ENCODE measurements around the gene MYMK. TPM values are rescaled to one million over a fixed set of nuclear protein-coding genes. Genes with fewer than 3 reads are reported as not detected.
"Not testable (repeated sequence)": the region's sequence is repeated elsewhere in the genome, so short reads cannot be mapped to it uniquely, and the experiment has no call there.

MYMK gene
- total and polyA plus RNA-seq, 7 experiments from 2014 or later = not detected

GRCh38 chr9:133563814-133564213, 39.1 kb upstream of the MYMK start:
- CTCF ChIA-PET; intact Hi-C loops (cut with micrococcal nuclease); H3K9me3 ChIP-seq (ENCODE audit: control insufficient read depth in 2 of 3, low read length in 3 of 3); H3K9me3 Mint-ChIP-seq; H3K27me3 ChIP-seq (ENCODE audit: control insufficient read depth in 2 of 2, insufficient read depth in 2 of 2, low read length in 2 of 2); H3K36me3 Mint-ChIP-seq; H3K36me3 ChIP-seq (ENCODE audit: control insufficient read depth in 2 of 3, insufficient read depth in 3 of 3, low read length in 3 of 3); H3K4me1 ChIP-seq (ENCODE audit: control insufficient read depth in 2 of 2, insufficient read depth in 2 of 2, low read length in 2 of 2); H3K27me3 Mint-ChIP-seq; DNase-seq; H3K4me3 ChIP-seq (ENCODE audit: low read length); POLR2A ChIA-PET; H3K27ac ChIP-seq (ENCODE audit: low read depth, low read length); ATAC-seq: not testable (repeated sequence)
- H3K27ac Mint-ChIP-seq = peak overlapping the region in 5 of 9 donors; percentile 32 to 85 (median 42)
- H3K4me1 Mint-ChIP-seq = peaks cover 0 to 12% (median 5%) of the 10 kb centered on the region in 7 donors
- peak overlapping the region in 1 of 10 donors; percentile 36 for H3K4me3 Mint-ChIP-seq

GRCh38 chr9:133563291-133563796, 38.6 kb upstream of the MYMK start:
- Mint-ChIP-seq H3K36me3 (peaks cover 0 to 4% (median 0%) of the 10 kb centered on the region in 5 donors), H3K4me3 (peak overlapping the region in 1 of 10 donors; percentile 36), H3K27ac (peak overlapping the region in 6 of 9 donors; percentile 32 to 85 (median 40)), H3K27me3 (peaks cover 0 to 7% (median 0%) of the 10 kb centered on the region in 5 donors), H3K4me1 (peaks cover 0 to 16% (median 5%) of the 10 kb centered on the region in 7 donors), H3K9me3 (no peaks in the 10 kb centered on the region)
- Histone ChIP-seq H3K9me3 (ENCODE audit: control insufficient read depth in 2 of 3, low read length in 3 of 3) (no peaks in the 10 kb centered on the region), H3K27me3 (ENCODE audit: control insufficient read depth in 2 of 2, insufficient read depth in 2 of 2, low read length in 2 of 2) (no peaks in the 10 kb centered on the region), H3K4me3 (ENCODE audit: low read length) (no peak overlapping the region), H3K36me3 (ENCODE audit: control insufficient read depth in 2 of 3, insufficient read depth in 3 of 3, low read length in 3 of 3) (no peaks in the 10 kb centered on the region), H3K4me1 (ENCODE audit: control insufficient read depth in 2 of 2, insufficient read depth in 2 of 2, low read length in 2 of 2) (peaks cover 0 to 7% of the 10 kb centered on the region in 2 donors), H3K27ac (ENCODE audit: low read depth, low read length) (no peak overlapping the region)
- intact Hi-C loops (cut with micrococcal nuclease) = no loop called here
- no peak for DNase-seq
- POLR2A ChIA-PET = no interaction called here
- CTCF ChIA-PET = no interaction called here
- no peak for ATAC-seq

GRCh38 chr9:133562611-133563290, 38.0 kb upstream of the MYMK start:
- H3K36me3 ChIP-seq (ENCODE audit: control insufficient read depth in 2 of 3, insufficient read depth in 3 of 3, low read length in 3 of 3) = no peaks in the 10 kb centered on the region
- DNase-seq = no peak
- Mint-ChIP-seq H3K36me3 (peaks cover 0 to 4% (median 0%) of the 10 kb centered on the region in 5 donors), H3K27ac (peak overlapping the region in 1 of 9 donors; percentile 73), H3K4me3 (no peak overlapping the region), H3K9me3 (no peaks in the 10 kb centered on the region), H3K27me3 (peaks cover 0 to 11% (median 0%) of the 10 kb centered on the region in 5 donors), H3K4me1 (peaks cover 0 to 16% (median 8%) of the 10 kb centered on the region in 7 donors)
- intact Hi-C loops (cut with micrococcal nuclease) = no loop called here
- H3K27me3 ChIP-seq (ENCODE audit: control insufficient read depth in 2 of 2, insufficient read depth in 2 of 2, low read length in 2 of 2) = no peaks in the 10 kb centered on the region
- H3K4me3 ChIP-seq (ENCODE audit: low read length) = no peak overlapping the region
- no peak overlapping the region for H3K27ac ChIP-seq (ENCODE audit: low read depth, low read length)
- H3K9me3 ChIP-seq (ENCODE audit: control insufficient read depth in 2 of 3, low read length in 3 of 3) = no peaks in the 10 kb centered on the region
- POLR2A ChIA-PET = no interaction called here
- no peak for ATAC-seq
- CTCF ChIA-PET = no interaction called here
- H3K4me1 ChIP-seq (ENCODE audit: control insufficient read depth in 2 of 2, insufficient read depth in 2 of 2, low read length in 2 of 2) = peaks cover 0 to 7% of the 10 kb centered on the region in 2 donors

- ChIA-PET POLR2A (no interaction called here), CTCF (no interaction called here)
- peaks cover 0 to 4% (median 0%) of the 10 kb centered on the region in 5 donors for H3K36me3 Mint-ChIP-seq
- no peaks in the 10 kb centered on the region for H3K9me3 ChIP-seq (ENCODE audit: control insufficient read depth in 2 of 3, low read length in 3 of 3)
- H3K4me1 ChIP-seq (ENCODE audit: control insufficient read depth in 2 of 2, insufficient read depth in 2 of 2, low read length in 2 of 2) = peaks cover 0 to 7% of the 10 kb centered on the region in 2 donors
- H3K27me3 ChIP-seq (ENCODE audit: control insufficient read depth in 2 of 2, insufficient read depth in 2 of 2, low read length in 2 of 2) = no peaks in the 10 kb centered on the region
- ATAC-seq (no peak), DNase-seq (no peak)
- H3K27me3 Mint-ChIP-seq = peaks cover 0 to 11% (median 0%) of the 10 kb centered on the region in 5 donors
- H3K36me3 ChIP-seq (ENCODE audit: control insufficient read depth in 2 of 3, insufficient read depth in 3 of 3, low read length in 3 of 3) = no peaks in the 10 kb centered on the region
- H3K4me3 Mint-ChIP-seq = no peak overlapping the region
- H3K4me3 ChIP-seq (ENCODE audit: low read length) = no peak overlapping the region
- intact Hi-C loops (cut with micrococcal nuclease) = no loop called here
- H3K4me1 Mint-ChIP-seq = peaks cover 0 to 16% (median 8%) of the 10 kb centered on the region in 7 donors
- no peaks in the 10 kb centered on the region for H3K9me3 Mint-ChIP-seq
- H3K27ac ChIP-seq (ENCODE audit: low read depth, low read length) = no peak overlapping the region
- H3K27ac Mint-ChIP-seq = no peak overlapping the region
Measured at GRCh38 chr9:133561976-133562554, 37.3 kb upstream of the MYMK start.

- Histone ChIP-seq H3K4me3 (ENCODE audit: low read length) (no peak overlapping the region), H3K9me3 (ENCODE audit: control insufficient read depth in 2 of 3, low read length in 3 of 3) (no peaks in the 10 kb centered on the region), H3K27ac (ENCODE audit: low read depth, low read length) (no peak overlapping the region), H3K36me3 (ENCODE audit: control insufficient read depth in 2 of 3, insufficient read depth in 3 of 3, low read length in 3 of 3) (no peaks in the 10 kb centered on the region), H3K4me1 (ENCODE audit: control insufficient read depth in 2 of 2, insufficient read depth in 2 of 2, low read length in 2 of 2) (peaks cover 0 to 7% of the 10 kb centered on the region in 2 donors), H3K27me3 (ENCODE audit: control insufficient read depth in 2 of 2, insufficient read depth in 2 of 2, low read length in 2 of 2) (no peaks in the 10 kb centered on the region)
- peaks cover 0 to 16% (median 9%) of the 10 kb centered on the region in 7 donors for H3K4me1 Mint-ChIP-seq
- CTCF ChIA-PET = no interaction called here
- DNase-seq (no peak), ATAC-seq (no peak)
- H3K27ac Mint-ChIP-seq = no peak overlapping the region
- H3K27me3 Mint-ChIP-seq = peaks cover 0 to 11% (median 0%) of the 10 kb centered on the region in 5 donors
- no peaks in the 10 kb centered on the region for H3K9me3 Mint-ChIP-seq
- peaks cover 0 to 4% (median 0%) of the 10 kb centered on the region in 5 donors for H3K36me3 Mint-ChIP-seq
- no peak overlapping the region for H3K4me3 Mint-ChIP-seq
- POLR2A ChIA-PET = no interaction called here
- intact Hi-C loops (cut with micrococcal nuclease) = no loop called here
Measured at GRCh38 chr9:133560944-133561343, 36.2 kb upstream of the MYMK start.

- DNase-seq (no peak), ATAC-seq (no peak)
- Histone ChIP-seq H3K9me3 (ENCODE audit: control insufficient read depth in 2 of 3, low read length in 3 of 3) (no peaks in the 10 kb centered on the region), H3K4me1 (ENCODE audit: control insufficient read depth in 2 of 2, insufficient read depth in 2 of 2, low read length in 2 of 2) (peaks cover 0 to 7% of the 10 kb centered on the region in 2 donors), H3K27me3 (ENCODE audit: control insufficient read depth in 2 of 2, insufficient read depth in 2 of 2, low read length in 2 of 2) (no peaks in the 10 kb centered on the region), H3K36me3 (ENCODE audit: control insufficient read depth in 2 of 3, insufficient read depth in 3 of 3, low read length in 3 of 3) (no peaks in the 10 kb centered on the region), H3K4me3 (ENCODE audit: low read length) (no peak overlapping the region), H3K27ac (ENCODE audit: low read depth, low read length) (no peak overlapping the region)
- H3K4me3 Mint-ChIP-seq = no peak overlapping the region
- POLR2A ChIA-PET = no interaction called here
- H3K27ac Mint-ChIP-seq = no peak overlapping the region
- H3K4me1 Mint-ChIP-seq = peaks cover 0 to 16% (median 9%) of the 10 kb centered on the region in 7 donors
- intact Hi-C loops (cut with micrococcal nuclease) = no loop called here
- H3K36me3 Mint-ChIP-seq = peaks cover 0 to 4% (median 0%) of the 10 kb centered on the region in 5 donors
- CTCF ChIA-PET = no interaction called here
- H3K9me3 Mint-ChIP-seq = no peaks in the 10 kb centered on the region
- peaks cover 0 to 11% (median 0%) of the 10 kb centered on the region in 5 donors for H3K27me3 Mint-ChIP-seq
Measured at GRCh38 chr9:133560311-133560710, 35.6 kb upstream of the MYMK start.
